H9 (cell line): ENCODE measurements around the gene HMBS. TPM values are rescaled to one million over a fixed set of nuclear protein-coding genes. Genes with fewer than 3 reads are reported as not detected.
A peak's percentile ranks its signal among the peaks of the same experiment; 100 is the strongest.

Experiments used
- DNase-seq: peaks from one replicate; pipeline ENCODE4 v3.0.0-alpha.2; 2017
- H2AFZ ChIP-seq: one replicate; pipeline ENCODE4 v1.6.1; 2013; ENCODE audit warnings: mild to moderate bottlenecking, low read length, control low read depth, moderate library complexity
- H2AK5ac ChIP-seq: 2 replicates; pipeline ENCODE4 v1.6.1; 2013; ENCODE audit warnings: low read length, control low read depth, mixed read lengths; ENCODE audit not compliant: insufficient read length
- H2BK120ac ChIP-seq: one replicate; pipeline ENCODE4 v1.6.1; 2013; ENCODE audit warnings: low read depth, mild to moderate bottlenecking, low read length, control low read depth, inconsistent platforms; ENCODE audit not compliant: poor library complexity, severe bottlenecking
- H2BK12ac ChIP-seq: 2 replicates; pipeline ENCODE4 v1.6.1; 2013; ENCODE audit warnings: low read length, control low read depth, mixed read lengths, low read depth; ENCODE audit not compliant: insufficient read length
- H2BK15ac ChIP-seq: 2 replicates; pipeline ENCODE4 v1.6.1; 2013; ENCODE audit warnings: low read depth, low read length, control low read depth
- H2BK20ac ChIP-seq: one replicate; pipeline ENCODE4 v1.6.1; 2013; ENCODE audit warnings: low read depth, mild to moderate bottlenecking, low read length, control low read depth, inconsistent platforms; ENCODE audit not compliant: poor library complexity, severe bottlenecking
- H2BK5ac ChIP-seq: 2 replicates; pipeline ENCODE4 v1.6.1; 2013; ENCODE audit warnings: low read length, control low read depth, mixed read lengths; ENCODE audit not compliant: insufficient read length
- H3K14ac ChIP-seq: 2 replicates; pipeline ENCODE4 v1.6.1; 2013; ENCODE audit warnings: low read length, control low read depth; ENCODE audit not compliant: insufficient read depth
- H3K18ac ChIP-seq: 2 replicates; pipeline ENCODE4 v1.6.1; 2013; ENCODE audit warnings: low read depth, mild to moderate bottlenecking, mixed read lengths, low read length, control low read depth; ENCODE audit not compliant: insufficient read length
- H3K23ac ChIP-seq: 2 replicates; pipeline ENCODE4 v1.6.1; 2013; ENCODE audit warnings: low read length, control low read depth, mixed read lengths, low read depth; ENCODE audit not compliant: insufficient read length
- H3K23me2 ChIP-seq: 2 replicates; pipeline ENCODE4 v1.6.1; 2013; ENCODE audit warnings: low read depth, mild to moderate bottlenecking, mixed read lengths, low read length, control low read depth; ENCODE audit not compliant: insufficient read length, poor library complexity, severe bottlenecking
- H3K27ac ChIP-seq: 2 replicates; pipeline ENCODE4 v1.5.1; 2013; ENCODE audit warnings: low read length, control low read depth, mixed read lengths, low read depth; ENCODE audit not compliant: insufficient read length
- H3K27me3 ChIP-seq: 2 replicates; pipeline ENCODE4 v1.6.1; 2013; ENCODE audit warnings: low read length, control low read depth, inconsistent platforms; ENCODE audit not compliant: insufficient read depth
- H3K4ac ChIP-seq: 2 replicates; pipeline ENCODE4 v1.6.1; 2013; ENCODE audit warnings: low read depth, mild to moderate bottlenecking, control low read depth, inconsistent platforms, low read length, moderate library complexity
- H3K4me1 ChIP-seq: 2 replicates; pipeline ENCODE4 v1.6.1; 2013; ENCODE audit warnings: low read length, control low read depth, inconsistent platforms; ENCODE audit not compliant: insufficient read depth
- H3K4me2 ChIP-seq: 2 replicates; pipeline ENCODE4 v1.6.1; 2013; ENCODE audit warnings: low read length, control low read depth, mixed read lengths; ENCODE audit not compliant: insufficient read length, insufficient read depth
- H3K56ac ChIP-seq: 2 replicates; pipeline ENCODE4 v1.6.1; 2013; ENCODE audit warnings: low read depth, mild to moderate bottlenecking, mixed read lengths, low read length, control low read depth; ENCODE audit not compliant: insufficient read length
- H3K79me1 ChIP-seq: 2 replicates; pipeline ENCODE4 v1.6.1; 2013; ENCODE audit warnings: low read depth, mild to moderate bottlenecking, moderate library complexity, low read length, control low read depth, inconsistent platforms; ENCODE audit not compliant: insufficient read depth, poor library complexity, severe bottlenecking
- H3K79me2 ChIP-seq: 2 replicates; pipeline ENCODE4 v1.6.1; 2013; ENCODE audit warnings: low read length, control low read depth, inconsistent platforms; ENCODE audit not compliant: insufficient read depth
- H3K9ac ChIP-seq: 2 replicates; pipeline ENCODE4 v1.6.1; 2013; ENCODE audit warnings: low read length, control low read depth, mixed read lengths; ENCODE audit not compliant: insufficient read length; ENCODE audit errors: extremely low read depth
- H3K9me3 ChIP-seq: one replicate; pipeline ENCODE4 v1.6.1; 2013; ENCODE audit warnings: low read depth, low read length, inconsistent platforms; ENCODE audit not compliant: control insufficient read depth
- H3T11ph ChIP-seq: one replicate; pipeline ENCODE4 v1.6.1; 2013; ENCODE audit warnings: mild to moderate bottlenecking, low read length, control low read depth, inconsistent platforms
- H4K20me1 ChIP-seq: one replicate; pipeline ENCODE4 v1.6.1; 2013; ENCODE audit not compliant: control insufficient read depth, insufficient read length, insufficient read depth
- H4K5ac ChIP-seq: 2 replicates; pipeline ENCODE4 v1.6.1; 2013; ENCODE audit warnings: low read depth, mild to moderate bottlenecking, mixed read lengths, low read length, control low read depth; ENCODE audit not compliant: insufficient read length
- H4K8ac ChIP-seq: replicated peaks from 2 replicates; pipeline ENCODE4 v1.6.1; 2013; ENCODE audit warnings: low read length, control low read depth, mixed read lengths, low read depth; ENCODE audit not compliant: insufficient read length
- H4K91ac ChIP-seq: 2 replicates; pipeline ENCODE4 v1.6.1; 2013; ENCODE audit warnings: low read depth, mild to moderate bottlenecking, moderate library complexity, mixed read lengths, low read length, control low read depth; ENCODE audit not compliant: insufficient read length
- H3K27ac Mint-ChIP-seq, 3 experiments: 2 replicates in 2 of 3; 3 replicates in 1 of 3; pipeline ENCODE4 v1.8.0; 2020 to 2021; ENCODE audit warnings: mixed read lengths in 3 of 3, mild to moderate bottlenecking in 1 of 3, moderate library complexity in 1 of 3
- H3K27me3 Mint-ChIP-seq: 2 replicates; pipeline ENCODE4 v1.8.0; 2021; ENCODE audit warnings: low read depth, mild to moderate bottlenecking, moderate library complexity, mixed read lengths
- H3K36me3 Mint-ChIP-seq, 3 experiments: 2 replicates in 2 of 3; 3 replicates in 1 of 3; pipeline ENCODE4 v1.8.0; 2020 to 2021; ENCODE audit warnings: low read depth in 3 of 3, mixed read lengths in 3 of 3; ENCODE audit not compliant: insufficient read depth in 1 of 3
- H3K4me1 Mint-ChIP-seq, 2 experiments: 2 replicates each; pipeline ENCODE4 v1.8.0; 2020; ENCODE audit warnings: mixed read lengths in 2 of 2
- H3K4me3 Mint-ChIP-seq, 2 experiments: 2 replicates in 1 of 2; 3 replicates in 1 of 2; pipeline ENCODE4 v1.8.0; 2020 to 2021; ENCODE audit warnings: mild to moderate bottlenecking in 2 of 2, mixed read lengths in 2 of 2, moderate library complexity in 1 of 2
- H3K9me3 Mint-ChIP-seq, 2 experiments: 2 replicates in 1 of 2; 3 replicates in 1 of 2; pipeline ENCODE4 v1.8.0; 2020; ENCODE audit warnings: mild to moderate bottlenecking in 2 of 2, mixed read lengths in 2 of 2, moderate library complexity in 1 of 2
- WGBS: extraction: QIAGEN DNeasy Blood & Tissue Kit; methylation state at CpG from one replicate; pipeline ENCODE4 v1.1.7; 2013; ENCODE audit warnings: missing lambda C conversion rate, low lambda C conversion rate, mixed read lengths; ENCODE audit not compliant: insufficient read length; ENCODE audit errors: extremely low coverage; 5-methylcytosine and 5-hydroxymethylcytosine counted together
- total RNA-seq: library from RNA; stranded (reverse); gene quantifications from 2 replicates; pipeline ENCODE4 v1.2.1, GENCODE V29; 2021
- TF ChIP-seq, protein P1 (sequence below): fragments of 200-600 bp; sonication (generic); conservative IDR thresholded peaks from 3 replicates; pipeline ENCODE4 v1.8.0; 2021; ENCODE audit warnings: antibody characterized with exemption, mild to moderate bottlenecking

HMBS gene
- total RNA-seq, 1 experiment from 2014 or later: 57.7 TPM

DNA sequence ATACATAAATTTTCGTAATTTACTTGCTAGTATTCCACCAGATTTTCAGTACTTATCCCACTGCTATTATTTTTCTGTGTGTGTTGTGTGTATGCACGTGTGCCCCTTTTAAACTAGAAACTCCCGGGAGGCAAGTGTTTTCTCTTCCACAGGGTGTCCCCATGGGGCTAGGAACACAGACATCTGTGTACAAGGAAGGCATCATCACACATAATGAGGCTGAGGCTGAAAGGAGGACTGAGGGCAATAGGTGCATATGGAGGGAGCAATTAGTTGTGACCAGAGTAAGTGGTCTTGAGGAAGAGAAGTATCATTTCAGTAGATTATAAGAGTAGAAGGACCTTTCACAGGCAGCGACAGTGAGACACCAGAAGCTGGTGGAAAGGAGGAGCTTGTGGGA lies 19.1 kb downstream of the HMBS start:
- TF ChIP-seq, protein P1, sequence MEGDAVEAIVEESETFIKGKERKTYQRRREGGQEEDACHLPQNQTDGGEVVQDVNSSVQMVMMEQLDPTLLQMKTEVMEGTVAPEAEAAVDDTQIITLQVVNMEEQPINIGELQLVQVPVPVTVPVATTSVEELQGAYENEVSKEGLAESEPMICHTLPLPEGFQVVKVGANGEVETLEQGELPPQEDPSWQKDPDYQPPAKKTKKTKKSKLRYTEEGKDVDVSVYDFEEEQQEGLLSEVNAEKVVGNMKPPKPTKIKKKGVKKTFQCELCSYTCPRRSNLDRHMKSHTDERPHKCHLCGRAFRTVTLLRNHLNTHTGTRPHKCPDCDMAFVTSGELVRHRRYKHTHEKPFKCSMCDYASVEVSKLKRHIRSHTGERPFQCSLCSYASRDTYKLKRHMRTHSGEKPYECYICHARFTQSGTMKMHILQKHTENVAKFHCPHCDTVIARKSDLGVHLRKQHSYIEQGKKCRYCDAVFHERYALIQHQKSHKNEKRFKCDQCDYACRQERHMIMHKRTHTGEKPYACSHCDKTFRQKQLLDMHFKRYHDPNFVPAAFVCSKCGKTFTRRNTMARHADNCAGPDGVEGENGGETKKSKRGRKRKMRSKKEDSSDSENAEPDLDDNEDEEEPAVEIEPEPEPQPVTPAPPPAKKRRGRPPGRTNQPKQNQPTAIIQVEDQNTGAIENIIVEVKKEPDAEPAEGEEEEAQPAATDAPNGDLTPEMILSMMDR: no peak; the same call in 2 of the 3 replicates
- H3K9ac ChIP-seq: no peak overlapping the region
- DNase-seq: no peak
- Mint-ChIP-seq H3K4me1 (peaks cover 32 to 34% of the 10 kb centered on the region in 2 experiments), H3K4me3 (peak overlapping the region; percentile 22 to 28; a peak in 2 of 5 replicates), H3K9me3 (no peaks in the 10 kb centered on the region; a peak in 1 of 5 replicates), H3K36me3 (peaks cover 4 to 7% (median 5%) of the 10 kb centered on the region in 3 experiments; a peak in 6 of 7 replicates), H3K27me3 (peaks cover 13% of the 10 kb centered on the region), H3K27ac (peak overlapping the region in 1 of 3 experiments; percentile 6; a peak in 3 of 7 replicates)
- no peak overlapping the region for H3K27ac ChIP-seq
- no peak overlapping the region for H3T11ph ChIP-seq
- no peak overlapping the region for H2BK15ac ChIP-seq
- no peak overlapping the region for H3K4ac ChIP-seq
- H3K79me2 ChIP-seq: no peaks in the 10 kb centered on the region; the same call in 1 of the 2 replicates
- H2BK120ac ChIP-seq: no peak overlapping the region
- H2BK12ac ChIP-seq: no peak overlapping the region
- H3K14ac ChIP-seq: no peak overlapping the region
- no CpG with 5 or more reads among the region's 4 CpGs for WGBS
- no peaks in the 10 kb centered on the region for H4K20me1 ChIP-seq
- H3K27me3 ChIP-seq: peaks cover 5% of the 10 kb centered on the region; the same call in 1 of the 2 replicates
- H3K23ac ChIP-seq: no peak overlapping the region
- no peaks in the 10 kb centered on the region for H3K9me3 ChIP-seq
- H3K79me1 ChIP-seq: no peaks in the 10 kb centered on the region
- H3K4me2 ChIP-seq: no peak overlapping the region
- H2BK5ac ChIP-seq: no peak overlapping the region
- no peak overlapping the region for H4K8ac ChIP-seq
- peaks cover 26% of the 10 kb centered on the region for H3K23me2 ChIP-seq
- peaks cover 8% of the 10 kb centered on the region; the same call in 1 of the 2 replicates for H3K4me1 ChIP-seq
- H2AK5ac ChIP-seq: no peak overlapping the region
- no peak overlapping the region for H2AFZ ChIP-seq
- H2BK20ac ChIP-seq: no peak overlapping the region
- no peak overlapping the region for H3K56ac ChIP-seq
- H3K18ac ChIP-seq: no peak overlapping the region
- no peak overlapping the region for H4K5ac ChIP-seq
- H4K91ac ChIP-seq: no peak overlapping the region
